IMR-90 (cell line): ENCODE measurements around the gene GPR158. TPM values are rescaled to one million over a fixed set of nuclear protein-coding genes. Genes with fewer than 3 reads are reported as not detected.

Experiments
- ATAC-seq: fragments of 200-7000 bp; cut with Tn5 transposase; 2 replicates; pipeline ENCODE4 v1.9.1; 2020; ENCODE audit warnings: low read depth, mild to moderate bottlenecking, moderate library complexity
- BruUV-seq: library from RNA; stranded (reverse); fragments of 400-500 nt; replicated peaks from 2 replicates; lab custom pipeline; 2021; lab: Mats Ljungman, UMichigan
- CTCF ChIA-PET: fragments of 300-600 bp; formaldehyde crosslinking; extraction: SDS; loops from one replicate; lab custom pipeline; 2021; ENCODE audit warnings: antibody characterized with exemption; lab: Yijun Ruan, JAX
- POLR2A ChIA-PET: fragments of 300-600 bp; sonication (Branson Sonifier 250); formaldehyde crosslinking; loops from one replicate; lab custom pipeline; 2022; ENCODE audit warnings: antibody characterized with exemption; ENCODE audit not compliant: unreplicated experiment; lab: Charles Lee
- DNase-seq: peaks from one replicate; pipeline ENCODE4 v3.0.0; 2013
- H2AFZ ChIP-seq: replicated peaks from 2 replicates; pipeline ENCODE3; 2013; ENCODE audit warnings: low read length, mild to moderate bottlenecking; ENCODE audit not compliant: poor library complexity
- H2AK5ac ChIP-seq: 2 replicates; pipeline ENCODE4 v1.6.1; 2013; ENCODE audit warnings: low read depth, low read length, inconsistent platforms
- H2AK9ac ChIP-seq: replicated peaks from 2 replicates; pipeline ENCODE3; 2013; ENCODE audit warnings: mild to moderate bottlenecking, low read depth, low read length, moderate library complexity; ENCODE audit not compliant: poor library complexity
- H2BK120ac ChIP-seq: 2 replicates; pipeline ENCODE4 v1.6.1; 2013; ENCODE audit warnings: low read depth, low read length, inconsistent platforms
- H2BK15ac ChIP-seq: 3 replicates; pipeline ENCODE4 v1.6.1; 2013; ENCODE audit warnings: low read depth, low read length, inconsistent platforms
- H2BK20ac ChIP-seq: 2 replicates; pipeline ENCODE4 v1.6.1; 2013; ENCODE audit warnings: low read depth, mild to moderate bottlenecking, inconsistent platforms, low read length, moderate library complexity
- H2BK5ac ChIP-seq: 2 replicates; pipeline ENCODE4 v1.6.1; 2013; ENCODE audit warnings: mild to moderate bottlenecking, low read depth, low read length, inconsistent platforms; ENCODE audit not compliant: poor library complexity, severe bottlenecking
- H3K14ac ChIP-seq: replicated peaks from 2 replicates; pipeline ENCODE4 v1.6.1; 2013; ENCODE audit warnings: low read depth, low read length, inconsistent platforms
- H3K18ac ChIP-seq: 2 replicates; pipeline ENCODE4 v1.6.1; 2013; ENCODE audit warnings: low read depth, low read length, control low read depth
- H3K23ac ChIP-seq: 2 replicates; pipeline ENCODE4 v1.6.1; 2013; ENCODE audit warnings: low read depth, low read length, inconsistent platforms
- H3K27ac ChIP-seq: 2 replicates; pipeline ENCODE4 v1.5.1; 2013; ENCODE audit warnings: mild to moderate bottlenecking, control low read depth, low read length; ENCODE audit not compliant: insufficient read depth
- H3K27me3 ChIP-seq: 2 replicates; pipeline ENCODE4 v1.6.1; 2013; ENCODE audit warnings: low read length; ENCODE audit not compliant: control insufficient read depth, insufficient read depth
- H3K36me3 ChIP-seq: 2 replicates; pipeline ENCODE4 v1.6.1; 2013; ENCODE audit warnings: low read length, mixed read lengths; ENCODE audit not compliant: control insufficient read depth, insufficient read depth
- H3K4ac ChIP-seq: 2 replicates; pipeline ENCODE4 v1.6.1; 2013; ENCODE audit warnings: low read depth, low read length, inconsistent platforms
- H3K4me1 ChIP-seq: 2 replicates; pipeline ENCODE4 v1.6.1; 2013; ENCODE audit warnings: low read length, mixed read lengths; ENCODE audit not compliant: control insufficient read depth, insufficient read depth
- H3K4me2 ChIP-seq: 2 replicates; pipeline ENCODE4 v1.6.1; 2013; ENCODE audit warnings: low read depth, mild to moderate bottlenecking, control low read depth, low read length, moderate library complexity
- H3K4me3 ChIP-seq: 2 replicates; pipeline ENCODE4 v1.5.1; 2013; ENCODE audit warnings: low read depth, mild to moderate bottlenecking, control low read depth, low read length, moderate library complexity; ENCODE audit not compliant: insufficient read depth
- H3K56ac ChIP-seq: 2 replicates; pipeline ENCODE4 v1.6.1; 2013; ENCODE audit warnings: low read length, inconsistent platforms; ENCODE audit not compliant: insufficient read depth; ENCODE audit errors: extremely low read depth
- H3K79me1 ChIP-seq, 2 experiments: 2 replicates each; pipeline ENCODE4 v1.6.1; 2013; ENCODE audit warnings: low read length in 2 of 2, inconsistent platforms in 1 of 2, low read depth in 1 of 2
- H3K9ac ChIP-seq: 2 replicates; pipeline ENCODE4 v1.6.1; 2013; ENCODE audit warnings: low read depth, low read length, control low read depth
- H3K9me1 ChIP-seq: 2 replicates; pipeline ENCODE4 v1.6.1; 2013; ENCODE audit warnings: low read length, inconsistent platforms; ENCODE audit not compliant: insufficient read depth
- H3K9me3 ChIP-seq: 2 replicates; pipeline ENCODE4 v1.6.1; 2013; ENCODE audit warnings: low read length; ENCODE audit not compliant: control insufficient read depth, insufficient read depth
- H4K20me1 ChIP-seq: 2 replicates; pipeline ENCODE4 v1.6.1; 2013; ENCODE audit warnings: low read length, inconsistent platforms; ENCODE audit not compliant: insufficient read depth
- H4K5ac ChIP-seq: 2 replicates; pipeline ENCODE4 v1.6.1; 2013; ENCODE audit warnings: mild to moderate bottlenecking, low read depth, low read length, control low read depth
- H4K8ac ChIP-seq, 2 experiments: 2 replicates each; pipeline ENCODE4 v1.6.1; 2013; ENCODE audit warnings: low read depth in 2 of 2, low read length in 2 of 2, control low read depth in 1 of 2, inconsistent platforms in 1 of 2
- H4K91ac ChIP-seq: 2 replicates; pipeline ENCODE4 v1.6.1; 2013; ENCODE audit warnings: low read depth, low read length, inconsistent platforms; ENCODE audit not compliant: insufficient read depth
- CEBPB ChIP-seq: IDR thresholded peaks from 2 replicates; pipeline ENCODE4 v1.6.1; 2012; ENCODE audit warnings: low read depth, low read length, improper control_type of control experiment
- CTCF ChIP-seq: conservative IDR thresholded peaks from 2 replicates; pipeline ENCODE4 v1.5.1; 2012; ENCODE audit warnings: mild to moderate bottlenecking, low read depth, low read length, improper control_type of control experiment
- ELK1 ChIP-seq: fragments of 150-350 bp; IDR thresholded peaks from 2 replicates; pipeline ENCODE4 v1.6.1; 2016; ENCODE audit warnings: low read depth, mild to moderate bottlenecking, low read length, moderate library complexity, borderline replicate concordance
- FOS ChIP-seq: fragments of 150-350 bp; IDR thresholded peaks from 2 replicates; pipeline ENCODE4 v1.6.1; 2016; ENCODE audit warnings: low read depth, low read length
- MAFK ChIP-seq: IDR thresholded peaks from 2 replicates; pipeline ENCODE4 v1.6.1; 2012; ENCODE audit warnings: low read depth, low read length, improper control_type of control experiment
- MXI1 ChIP-seq: IDR thresholded peaks from 2 replicates; pipeline ENCODE4 v1.6.1; 2012; ENCODE audit warnings: low read depth, mild to moderate bottlenecking, low read length, moderate library complexity, borderline replicate concordance
- NFE2L2 ChIP-seq: fragments of 150-350 bp; IDR thresholded peaks from 2 replicates; pipeline ENCODE4 v1.6.1; 2016; ENCODE audit warnings: low read depth, mild to moderate bottlenecking, low read length
- POLR2A ChIP-seq: IDR thresholded peaks from 2 replicates; pipeline ENCODE4 v1.6.1; 2012; ENCODE audit warnings: mild to moderate bottlenecking, low read depth, low read length
- RAD21 ChIP-seq: IDR thresholded peaks from 2 replicates; pipeline ENCODE4 v1.6.1; 2012; ENCODE audit warnings: low read length, improper control_type of control experiment
- WGBS, 2 experiments: methylation state at CpG; one replicate each; pipeline versions ENCODE4 v1.1.5 to v1.1.7; 2013; ENCODE audit warnings: missing lambda C conversion rate in 2 of 2; ENCODE audit not compliant: insufficient read length in 1 of 2; ENCODE audit errors: extremely low coverage in 2 of 2; 5-methylcytosine and 5-hydroxymethylcytosine counted together
- dilution Hi-C: fragments of 300-500 bp; cut with HindIII; formaldehyde crosslinking; loops from one replicate; pipeline ENCODE4 v1.14.3; 2018; ENCODE audit warnings: low sequenced_read_pairs; ENCODE audit not compliant: unreplicated experiment
- in situ Hi-C: fragments of 300-500 bp; cut with MboI; formaldehyde crosslinking; loops from 3 replicates; pipeline ENCODE4 v1.14.3; 2019; ENCODE audit warnings: low sequenced_read_pairs, inconsistent platforms, mixed read lengths
- intact Hi-C: fragments of 100-400 bp; cut with micrococcal nuclease; formaldehyde crosslinking; loops from 2 replicates; pipeline ENCODE4 v1.10.0; 2022
- polyA plus RNA-seq, 3 experiments: library from polyadenylated mRNA; depleted of rRNA; stranded (reverse); fragments of >200 nt; gene quantifications; 2 replicates each; pipeline ENCODE4 v1.2.3, GENCODE V29; 2012; ENCODE audit warnings: low replicate concordance in 1 of 3
- total RNA-seq: library from RNA; depleted of rRNA; stranded (reverse); fragments of >200 nt; gene quantifications from 2 replicates; pipeline ENCODE4 v1.2.3, GENCODE V29; 2012
- TF ChIP-seq, protein P1 (sequence below): fragments of 150-350 bp; IDR thresholded peaks from 2 replicates; pipeline ENCODE4 v1.6.1; 2017; ENCODE audit warnings: mild to moderate bottlenecking, antibody characterized with exemption, low read length, low read depth

The GPR158 gene
- total and polyA plus RNA-seq, 2 of the 4 experiments (the other 2 are of a cell fraction) = not detected

- no peak overlapping the region for H3K4ac ChIP-seq
- H3K18ac ChIP-seq = no peak overlapping the region
- H3K9me3 ChIP-seq = peaks cover 18% of the 10 kb centered on the region
- no peak overlapping the region for H3K27ac ChIP-seq
- in situ Hi-C loops (no loop called here), dilution Hi-C loops (no loop called here), intact Hi-C loops (no loop called here)
- H2AK5ac ChIP-seq = no peak overlapping the region
- no peak overlapping the region for H3K14ac ChIP-seq
- no peak overlapping the region for H3K56ac ChIP-seq
- no TSS peak for BruUV-seq
- DNase-seq (no peak), ATAC-seq (no peak)
- H3K79me1 ChIP-seq = no peaks in the 10 kb centered on the region
- TF ChIP-seq FOS (no peak), RAD21 (no peak), CEBPB (no peak), NFE2L2 (no peak), MXI1 (no peak), POLR2A (no peak), ELK1 (no peak), CTCF (no peak), MAFK (no peak)
- TF ChIP-seq, protein P1, sequence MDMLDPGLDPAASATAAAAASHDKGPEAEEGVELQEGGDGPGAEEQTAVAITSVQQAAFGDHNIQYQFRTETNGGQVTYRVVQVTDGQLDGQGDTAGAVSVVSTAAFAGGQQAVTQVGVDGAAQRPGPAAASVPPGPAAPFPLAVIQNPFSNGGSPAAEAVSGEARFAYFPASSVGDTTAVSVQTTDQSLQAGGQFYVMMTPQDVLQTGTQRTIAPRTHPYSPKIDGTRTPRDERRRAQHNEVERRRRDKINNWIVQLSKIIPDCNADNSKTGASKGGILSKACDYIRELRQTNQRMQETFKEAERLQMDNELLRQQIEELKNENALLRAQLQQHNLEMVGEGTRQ = no peak
- no peak overlapping the region for H4K5ac ChIP-seq
- POLR2A ChIA-PET = no interaction called here
- H2BK120ac ChIP-seq = no peak overlapping the region
- H3K9me1 ChIP-seq = no peaks in the 10 kb centered on the region
- H2AFZ ChIP-seq = no peak overlapping the region
- H3K4me2 ChIP-seq = no peak overlapping the region
- no peak overlapping the region for H2AK9ac ChIP-seq
- H4K91ac ChIP-seq = no peak overlapping the region
- H4K20me1 ChIP-seq = no peaks in the 10 kb centered on the region
- no peaks in the 10 kb centered on the region for H3K27me3 ChIP-seq
- no peak overlapping the region for H2BK5ac ChIP-seq
- no peak overlapping the region for H4K8ac ChIP-seq
- no peak overlapping the region for H2BK20ac ChIP-seq
- 60% methylated on average over 1 of the region's 5 CpGs; no CpG with 5 or more reads in 1 of the 2 experiments for WGBS, 2 experiments
- no peaks in the 10 kb centered on the region for H3K4me1 ChIP-seq
- CTCF ChIA-PET = no interaction called here
- no peak overlapping the region for H2BK15ac ChIP-seq
- no peak overlapping the region for H3K9ac ChIP-seq
- no peak overlapping the region for H3K4me3 ChIP-seq
- H3K23ac ChIP-seq = no peak overlapping the region
- H3K36me3 ChIP-seq = no peaks in the 10 kb centered on the region
Measured at GRCh38 chr10:25615926-25616325, 441.1 kb downstream of the GPR158 start.
